ENCODE results near the gene SENP3.
A peak's percentile ranks its signal among the peaks of the same experiment; 100 is the strongest.

Gene SENP3

GRCh38 chr17:7576432-7576937 is 14.8 kb downstream of the SENP3 start:
- H3K36me3 Mint-ChIP-seq (ENCODE audit: low read depth): peaks cover 68% of the 10 kb centered on the region
- peak overlapping the region; percentile 89 for H3K27ac Mint-ChIP-seq
- DNase-seq: no peak

GRCh38 chr17:7577327-7578199 is 15.8 kb downstream of the SENP3 start:
- peaks cover 72% of the 10 kb centered on the region for H3K36me3 Mint-ChIP-seq (ENCODE audit: low read depth)
- DNase-seq: no peak
- TF ChIP-seq CTCF (IDR thresholded peaks at IDR 0.05): no peak
- H3K9me3 Mint-ChIP-seq: no peaks in the 10 kb centered on the region
- peak overlapping the region; percentile 89 for H3K27ac Mint-ChIP-seq
- peaks cover 81% of the 10 kb centered on the region for H3K4me1 Mint-ChIP-seq
- no peaks in the 10 kb centered on the region for H3K27me3 Mint-ChIP-seq (ENCODE audit: low read depth, poor library complexity)
- no peak overlapping the region for H3K4me3 Mint-ChIP-seq

More at GRCh38 chr17:7576432-7576937, 14.8 kb downstream of the SENP3 start:
- H3K4me1 Mint-ChIP-seq: peaks cover 80% of the 10 kb centered on the region
- peak overlapping the region; percentile 97 for H3K4me3 Mint-ChIP-seq
- H3K9me3 Mint-ChIP-seq: no peaks in the 10 kb centered on the region
- TF ChIP-seq CTCF (IDR thresholded peaks at IDR 0.05): no peak
- H3K27me3 Mint-ChIP-seq (ENCODE audit: low read depth, poor library complexity): no peaks in the 10 kb centered on the region

GRCh38 chr17:7579001-7579833 is 17.5 kb downstream of the SENP3 start, which contains the start of gene CD68:
Gene CD68, plus strand, starts transcription at chr17:7579638. Its CDS starts 40 bp downstream, at chr17:7579678.
- TF ChIP-seq CTCF (IDR thresholded peaks at IDR 0.05): no peak
- Mint-ChIP-seq H3K4me3 (peak within 1 kb of the TSS; percentile 54), H3K4me1 (peaks cover 88% of the 10 kb centered on the region), H3K36me3 (ENCODE audit: low read depth) (peaks cover 68% of the 10 kb centered on the region), H3K27me3 (ENCODE audit: low read depth, poor library complexity) (no peaks in the 10 kb centered on the region), H3K9me3 (no peaks in the 10 kb centered on the region), H3K27ac (peak within 1 kb of the TSS; percentile 100)
- DNase-seq: no peak

- peaks cover 63% of the 10 kb centered on the region for H3K36me3 Mint-ChIP-seq (ENCODE audit: low read depth)
- no peak overlapping the region for H3K4me3 Mint-ChIP-seq
- no peak for DNase-seq
- H3K27ac Mint-ChIP-seq: peak overlapping the region; percentile 100
- H3K4me1 Mint-ChIP-seq: peaks cover 88% of the 10 kb centered on the region
- no peaks in the 10 kb centered on the region for H3K27me3 Mint-ChIP-seq (ENCODE audit: low read depth, poor library complexity)
- no peaks in the 10 kb centered on the region for H3K9me3 Mint-ChIP-seq
- TF ChIP-seq CTCF (IDR thresholded peaks at IDR 0.05): no peak
Observed at GRCh38 chr17:7579834-7580603, 18.3 kb downstream of the SENP3 start.
